ENCODE measurements around the gene TACC3.

TACC3 gene

DNA sequence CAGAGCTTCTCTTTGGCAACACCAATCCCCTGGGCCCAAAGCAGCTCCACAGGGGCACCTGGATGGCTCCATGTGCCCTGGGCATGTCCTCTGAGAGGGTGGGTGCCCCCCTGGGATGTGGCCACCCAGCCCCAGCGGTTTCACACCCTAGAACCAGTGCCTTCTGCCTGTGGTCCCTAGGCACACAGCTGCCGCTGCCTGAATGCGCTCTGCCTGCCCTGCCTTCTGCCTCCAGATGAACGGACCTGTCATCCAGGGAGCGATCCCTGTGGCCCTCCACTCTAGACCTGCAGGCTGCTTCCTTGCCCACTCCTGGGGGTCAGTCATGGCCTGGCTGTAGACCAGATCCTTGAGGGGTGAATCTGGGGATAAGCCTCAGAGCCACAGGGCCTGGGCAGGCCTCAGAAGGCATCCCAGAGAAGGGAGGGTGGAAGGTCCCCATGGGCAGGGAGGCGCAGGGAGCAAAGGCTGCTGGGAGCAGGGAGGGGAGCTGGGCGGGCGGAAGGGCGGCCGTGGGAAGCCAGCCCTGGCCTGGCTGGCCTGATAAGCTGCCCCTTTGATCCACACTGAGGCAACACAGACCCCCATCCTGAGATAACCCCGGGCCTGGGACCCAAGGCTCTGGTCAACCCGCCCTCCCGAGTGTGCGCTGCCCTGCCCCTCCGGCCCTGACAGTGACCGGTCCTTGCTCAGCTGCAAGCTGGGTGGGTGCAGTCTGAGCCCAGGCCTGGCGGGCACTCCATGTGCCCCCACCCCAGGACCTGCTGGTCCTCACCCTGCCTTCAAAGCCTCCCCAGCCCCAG, 63.7 kb downstream of the TACC3 start:
- no peak for DNase-seq (ENCODE audit: low spot score)
- no peak for TF ChIP-seq CTCF (IDR thresholded peaks at IDR 0.05; ENCODE audit: extremely low read depth, missing control alignments)

DNA sequence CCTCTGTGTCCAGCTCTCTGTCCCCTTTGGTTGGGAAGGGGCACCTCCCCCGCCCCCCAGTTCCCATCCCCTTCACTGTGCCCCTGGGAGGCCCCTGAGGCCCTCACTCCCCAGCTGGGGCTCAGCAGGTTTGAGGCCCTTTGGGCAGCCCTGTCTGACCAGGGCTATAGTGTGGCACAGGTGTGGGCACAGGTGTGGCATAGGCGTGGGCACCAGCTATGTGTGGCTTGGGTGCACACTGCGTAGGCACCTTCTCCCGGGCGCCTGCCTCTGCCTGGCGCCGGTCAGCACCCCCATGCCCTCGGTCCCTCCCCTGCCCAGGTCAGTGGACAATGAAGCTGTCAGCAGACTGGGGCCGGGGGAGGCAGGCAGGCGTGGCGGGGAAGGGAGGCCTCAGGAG, 64.3 kb downstream of the TACC3 start:
- TF ChIP-seq CTCF (IDR thresholded peaks at IDR 0.05; ENCODE audit: extremely low read depth, missing control alignments) = no peak
- DNase-seq (ENCODE audit: low spot score) = no peak

GRCh38 chr4:1786544-1787362, 65.4 kb downstream of the TACC3 start:
- no peak for TF ChIP-seq CTCF (IDR thresholded peaks at IDR 0.05; ENCODE audit: extremely low read depth, missing control alignments)
- no peak for DNase-seq (ENCODE audit: low spot score)

DNA sequence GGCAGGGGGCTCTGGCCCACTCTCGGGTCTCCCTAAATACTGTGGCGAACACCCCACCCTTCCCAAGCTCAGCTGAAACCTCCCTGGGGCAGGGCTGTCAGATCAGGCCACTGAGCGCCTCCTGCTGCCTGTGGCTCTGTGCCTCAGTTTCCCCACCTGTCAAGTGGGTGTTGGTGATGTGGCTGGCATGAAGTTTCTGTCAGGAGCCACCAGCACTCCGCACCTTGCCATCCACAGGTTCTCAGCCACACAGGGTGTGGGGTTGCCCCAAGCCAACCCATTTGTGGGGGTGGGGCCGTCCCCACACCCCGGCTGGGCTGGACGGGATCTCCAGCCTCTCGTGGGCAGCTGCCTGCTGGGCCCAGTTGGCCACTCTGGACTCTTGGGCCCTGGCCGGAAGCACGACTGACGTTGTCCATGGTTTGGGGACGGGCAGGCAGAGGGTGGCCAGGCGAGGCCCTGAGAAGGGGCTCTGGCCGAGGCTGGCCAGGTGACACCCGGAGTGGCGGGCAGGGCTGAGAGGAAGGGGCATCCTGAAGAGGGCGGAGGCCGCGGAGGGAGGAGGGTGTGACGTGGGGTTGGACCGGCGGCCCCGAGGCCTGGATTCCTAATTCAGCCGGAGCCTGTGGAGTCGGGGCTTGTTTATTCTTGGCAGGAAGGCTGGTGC, 66.2 kb downstream of the TACC3 start:
- no peak for TF ChIP-seq CTCF (IDR thresholded peaks at IDR 0.05; ENCODE audit: extremely low read depth, missing control alignments)
- DNase-seq (ENCODE audit: low spot score) = no peak

DNA sequence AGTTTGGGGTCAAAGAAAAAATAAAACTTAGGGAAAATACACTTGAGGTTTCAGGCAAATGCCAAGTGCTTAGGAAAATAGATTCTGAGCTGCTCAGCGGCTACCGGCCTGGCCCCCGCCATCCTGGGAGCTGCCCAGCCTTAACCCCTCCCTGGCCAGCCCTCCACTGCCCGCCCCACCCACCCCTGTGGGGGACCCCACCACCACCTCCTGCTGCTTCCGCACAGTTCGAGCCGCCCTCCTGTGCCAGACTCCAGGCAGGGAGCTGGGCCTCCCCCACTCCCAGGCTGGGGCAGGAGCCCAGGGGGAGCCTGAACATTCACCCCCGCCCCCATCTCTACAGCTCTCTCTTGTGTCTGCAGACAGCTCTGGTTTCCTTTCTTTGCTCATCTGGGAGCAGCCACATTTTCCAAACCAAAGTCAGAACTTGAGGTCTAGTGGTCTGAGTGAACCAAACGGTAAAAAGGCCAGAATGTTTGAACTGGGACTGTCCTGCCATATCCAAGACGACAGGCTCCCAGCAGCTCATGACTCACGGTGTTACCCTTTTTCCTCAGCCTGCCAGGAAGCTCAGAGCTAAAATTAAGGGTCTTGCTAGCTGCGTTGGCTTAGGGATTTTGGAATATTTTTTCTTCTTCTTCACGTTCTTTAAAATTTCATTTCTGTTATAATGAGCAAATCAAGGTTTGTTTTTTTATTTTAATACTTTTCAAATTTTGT, 67.1 kb downstream of the TACC3 start:
- no peak for DNase-seq (ENCODE audit: low spot score)
- no peak for TF ChIP-seq CTCF (IDR thresholded peaks at IDR 0.05; ENCODE audit: extremely low read depth, missing control alignments)

DNA sequence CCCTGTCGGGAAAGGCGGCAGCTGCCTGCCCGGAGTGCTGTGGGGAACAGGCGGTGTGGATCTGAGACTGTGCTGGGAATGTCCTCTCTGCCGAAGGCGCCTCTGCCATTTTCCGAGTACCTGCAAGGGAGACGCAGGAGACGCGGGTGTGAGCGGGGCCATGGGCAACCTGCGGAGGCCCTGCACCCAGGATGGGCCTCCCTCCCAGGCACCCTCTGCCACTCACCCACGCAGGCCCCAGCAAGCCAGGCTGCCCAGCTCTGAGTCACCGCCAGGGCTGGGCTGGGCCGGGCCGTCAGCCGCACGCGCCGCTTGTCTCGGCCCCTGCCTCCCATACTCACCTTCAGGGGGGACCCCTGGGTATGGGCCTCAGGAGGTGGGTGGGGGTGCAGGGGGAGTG, 68.2 kb downstream of the TACC3 start:
- no peak for TF ChIP-seq CTCF (IDR thresholded peaks at IDR 0.05; ENCODE audit: extremely low read depth, missing control alignments)
- no peak for DNase-seq (ENCODE audit: low spot score)
